ENCODE measurements around the gene CSTF1.

The CSTF1 gene

GRCh38 chr20:56392132-56392880 lies at the start of gene CSTF1, which contains the start of gene AURKA:
Gene CSTF1, plus strand, starts transcription at chr20:56392645. Its CDS starts 2,908 bp downstream, at chr20:56395553.
Gene AURKA, minus strand, starts transcription at chr20:56392215. Its CDS starts 4,018 bp downstream, at chr20:56388197.
- peak; percentile 99 for DNase-seq

GRCh38 chr20:56342783-56343182 lies 49.7 kb upstream of the CSTF1 start:
- no peak for DNase-seq

GRCh38 chr20:56343861-56344381 lies 48.5 kb upstream of the CSTF1 start:
- DNase-seq = peak; percentile 24

DNA sequence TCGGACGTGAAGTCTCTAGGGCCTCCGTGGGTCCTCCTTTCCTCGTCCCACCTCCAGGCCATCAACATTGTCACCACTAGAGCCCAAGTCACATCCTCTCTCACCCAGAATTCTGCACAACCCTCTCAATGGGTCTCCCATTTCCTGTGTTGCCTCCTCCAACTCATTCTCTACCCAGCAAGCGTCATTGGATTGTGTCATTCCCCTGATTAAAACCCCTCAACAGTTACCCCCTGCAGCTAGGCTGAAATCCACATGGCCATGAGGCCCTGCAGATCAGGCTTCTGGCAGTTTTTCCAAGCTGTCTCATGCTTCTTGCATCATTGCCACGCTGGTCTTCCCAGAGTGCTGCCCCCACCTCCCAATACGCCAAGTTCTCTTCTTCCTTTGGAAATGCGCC lies 46.5 kb upstream of the CSTF1 start:
- no peak for DNase-seq

DNA sequence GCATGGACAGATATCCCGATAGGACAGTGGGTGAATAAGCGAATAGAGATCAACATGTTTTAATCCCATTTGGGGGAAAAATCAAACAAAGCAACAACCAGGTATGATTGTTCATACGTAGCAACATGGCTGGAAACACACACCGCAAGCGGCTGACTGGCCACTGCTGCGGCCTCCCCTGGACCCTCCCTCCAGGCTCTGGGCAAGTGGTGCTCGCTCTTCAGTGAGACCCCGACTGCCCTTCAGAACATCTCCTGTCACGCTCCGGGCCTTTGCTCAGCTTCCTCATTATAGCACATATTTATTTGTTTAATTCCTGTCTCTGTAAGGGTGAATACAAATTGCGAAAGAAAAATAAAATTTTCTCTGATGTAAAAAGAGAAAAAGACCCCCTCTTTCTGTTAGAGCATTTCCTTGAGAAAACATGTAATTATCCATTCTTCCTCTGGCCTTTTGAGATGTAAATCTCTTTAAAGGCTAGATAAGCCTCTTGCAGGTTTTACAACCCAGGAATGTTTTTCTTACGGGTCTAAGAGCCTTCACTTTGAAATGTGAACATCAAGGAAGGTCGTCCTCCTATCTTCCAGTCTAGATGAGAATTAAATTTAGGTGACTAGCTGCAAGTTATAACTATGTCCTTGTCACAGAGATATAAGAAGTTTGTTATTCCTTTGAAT lies 44.7 kb upstream of the CSTF1 start:
- DNase-seq = no peak

DNA sequence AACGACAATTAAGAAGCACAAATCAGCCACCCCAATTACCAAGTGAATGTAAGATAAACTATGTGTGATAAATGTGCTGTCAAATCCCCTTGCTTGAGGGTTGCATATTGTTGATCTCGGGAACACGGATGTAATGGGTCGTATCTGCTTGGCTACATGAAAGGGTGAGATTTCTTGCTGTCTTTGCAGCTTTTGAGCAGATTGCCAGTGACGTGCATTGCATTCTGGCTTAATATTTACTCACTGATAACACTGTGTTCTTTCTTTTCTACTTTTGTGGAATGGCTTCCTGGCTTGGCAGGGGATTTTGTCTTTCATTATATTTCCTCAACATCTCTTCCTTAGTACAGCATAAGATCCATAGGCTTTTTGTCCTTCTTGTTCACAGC lies 44.1 kb upstream of the CSTF1 start:
- peak; percentile 12 for DNase-seq

DNA sequence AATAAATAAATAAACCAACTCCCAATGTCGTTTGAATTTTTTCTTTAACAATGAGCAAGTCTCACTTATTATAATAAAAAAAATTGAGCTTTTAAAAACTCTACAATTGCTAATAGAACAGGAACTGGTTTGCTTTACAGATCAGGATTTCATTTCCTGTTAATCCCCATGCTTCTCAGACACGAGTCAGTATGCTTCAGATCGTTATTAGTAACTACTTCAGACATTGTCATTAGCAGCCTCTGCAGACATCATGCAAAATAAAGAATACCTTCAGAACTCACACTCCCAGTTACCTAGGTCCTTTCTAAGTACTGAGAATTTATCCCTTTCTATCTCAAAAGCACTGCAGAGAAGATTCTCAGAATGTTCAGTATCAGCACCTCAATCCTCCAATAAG lies 43.7 kb upstream of the CSTF1 start:
- DNase-seq = no peak

DNA sequence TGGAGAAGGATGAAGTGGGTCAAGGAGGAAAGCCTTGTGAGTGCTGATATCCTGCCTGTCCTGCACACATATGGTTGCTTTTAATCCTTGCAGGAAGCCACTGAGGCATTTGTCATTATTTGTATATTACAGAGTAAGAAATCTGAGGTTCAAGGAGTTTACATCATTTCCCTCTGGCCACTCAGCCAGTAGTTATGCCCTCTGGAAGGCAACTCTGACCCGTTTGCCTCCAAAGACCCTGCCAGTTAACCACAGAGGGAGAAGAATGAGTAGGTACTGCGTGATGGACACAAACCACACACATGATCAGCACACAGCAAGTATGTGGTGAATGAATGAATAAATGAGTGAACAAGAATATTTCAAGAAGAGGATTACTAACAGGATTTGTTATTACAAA lies 41.6 kb upstream of the CSTF1 start:
- DNase-seq = no peak

DNA sequence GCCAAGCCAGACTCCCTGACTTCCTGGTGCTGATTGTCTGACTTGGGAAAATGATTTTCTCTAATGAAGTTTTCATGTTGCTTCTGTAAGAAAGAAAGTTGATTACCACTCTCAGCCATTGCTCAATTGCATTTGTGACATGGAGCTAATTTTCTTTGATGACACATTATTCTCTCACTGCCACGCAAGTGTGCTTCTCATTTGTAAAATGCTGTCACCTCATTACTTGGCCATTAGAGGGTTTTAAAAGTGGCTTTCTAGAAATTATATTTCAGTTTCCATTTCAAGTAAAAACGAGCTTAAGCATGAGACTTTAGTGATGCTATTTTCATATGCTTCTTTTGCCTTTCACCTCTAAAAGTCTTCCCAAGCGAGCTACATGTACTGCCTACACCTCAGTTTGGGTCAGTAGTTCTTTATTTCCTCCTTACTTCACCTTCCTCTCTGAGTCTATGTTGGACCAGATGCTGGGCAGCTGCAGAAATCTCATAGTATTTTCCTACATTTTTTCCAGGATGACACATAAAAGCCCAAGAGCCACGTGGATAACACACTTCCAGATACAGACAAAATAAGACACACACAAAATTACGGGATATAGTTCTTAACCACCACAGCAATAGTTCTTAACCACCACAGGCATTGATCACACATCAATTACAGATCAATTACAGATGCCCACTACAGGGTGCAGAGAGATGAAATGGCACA lies 39.9 kb upstream of the CSTF1 start:
- no peak for DNase-seq

DNA sequence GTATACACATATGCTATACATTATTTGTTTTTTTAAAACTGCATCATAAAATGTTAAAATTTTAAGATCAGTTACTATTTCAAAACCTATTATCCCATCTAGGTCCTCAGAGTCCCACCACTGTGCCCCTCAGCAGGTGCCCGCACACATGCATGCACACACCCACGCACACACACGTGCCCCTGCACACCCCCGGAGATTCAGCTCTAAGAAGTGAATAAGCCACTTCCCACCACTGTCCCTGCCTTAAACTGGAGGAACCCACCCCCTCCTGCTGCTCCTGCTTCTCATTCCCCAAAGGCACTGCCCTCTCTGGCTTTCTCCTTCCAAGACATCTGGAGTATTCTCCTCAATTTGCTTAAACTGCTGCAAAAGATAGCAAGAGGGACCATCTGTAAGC lies 39.1 kb upstream of the CSTF1 start:
- DNase-seq = no peak

GRCh38 chr20:56358070-56358469 lies 34.4 kb upstream of the CSTF1 start:
- peak; percentile 22 for DNase-seq

DNA sequence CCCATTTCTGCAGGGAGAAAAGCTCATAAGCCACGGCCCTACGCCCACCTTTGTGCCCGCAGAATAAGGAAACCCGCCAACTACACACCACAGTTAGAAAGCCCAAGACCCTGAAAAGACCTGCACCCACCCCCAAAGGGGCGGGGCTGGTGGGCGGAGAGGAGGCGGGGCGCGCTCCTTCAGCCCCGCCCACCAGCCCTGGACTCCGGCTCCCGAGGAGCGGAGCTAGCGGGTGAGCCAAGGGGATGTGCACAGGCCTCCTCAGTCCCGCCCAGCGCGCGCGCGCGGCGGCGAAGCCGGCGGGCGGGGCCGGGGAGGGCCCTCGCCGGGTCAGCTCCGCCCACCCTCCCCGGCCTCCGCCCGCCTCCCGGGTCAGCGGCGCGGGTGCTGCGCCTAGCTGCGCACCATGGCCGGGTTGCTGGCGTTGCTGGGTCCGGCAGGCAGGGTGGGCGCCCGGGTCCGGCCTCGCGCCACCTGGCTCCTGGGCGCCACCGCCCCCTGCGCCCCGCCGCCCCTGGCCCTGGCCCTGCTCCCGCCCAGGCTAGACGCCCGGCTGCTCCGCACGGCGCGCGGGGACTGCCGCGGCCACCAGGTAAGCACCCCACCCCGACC lies 33.7 kb upstream of the CSTF1 start, which contains the start of gene FAM210B:
Gene FAM210B (plus strand): TSS at position 375 of the 612 bp plus-strand sequence. CDS start 32 bp downstream, at position 407.
- DNase-seq = peak; percentile 94

DNA sequence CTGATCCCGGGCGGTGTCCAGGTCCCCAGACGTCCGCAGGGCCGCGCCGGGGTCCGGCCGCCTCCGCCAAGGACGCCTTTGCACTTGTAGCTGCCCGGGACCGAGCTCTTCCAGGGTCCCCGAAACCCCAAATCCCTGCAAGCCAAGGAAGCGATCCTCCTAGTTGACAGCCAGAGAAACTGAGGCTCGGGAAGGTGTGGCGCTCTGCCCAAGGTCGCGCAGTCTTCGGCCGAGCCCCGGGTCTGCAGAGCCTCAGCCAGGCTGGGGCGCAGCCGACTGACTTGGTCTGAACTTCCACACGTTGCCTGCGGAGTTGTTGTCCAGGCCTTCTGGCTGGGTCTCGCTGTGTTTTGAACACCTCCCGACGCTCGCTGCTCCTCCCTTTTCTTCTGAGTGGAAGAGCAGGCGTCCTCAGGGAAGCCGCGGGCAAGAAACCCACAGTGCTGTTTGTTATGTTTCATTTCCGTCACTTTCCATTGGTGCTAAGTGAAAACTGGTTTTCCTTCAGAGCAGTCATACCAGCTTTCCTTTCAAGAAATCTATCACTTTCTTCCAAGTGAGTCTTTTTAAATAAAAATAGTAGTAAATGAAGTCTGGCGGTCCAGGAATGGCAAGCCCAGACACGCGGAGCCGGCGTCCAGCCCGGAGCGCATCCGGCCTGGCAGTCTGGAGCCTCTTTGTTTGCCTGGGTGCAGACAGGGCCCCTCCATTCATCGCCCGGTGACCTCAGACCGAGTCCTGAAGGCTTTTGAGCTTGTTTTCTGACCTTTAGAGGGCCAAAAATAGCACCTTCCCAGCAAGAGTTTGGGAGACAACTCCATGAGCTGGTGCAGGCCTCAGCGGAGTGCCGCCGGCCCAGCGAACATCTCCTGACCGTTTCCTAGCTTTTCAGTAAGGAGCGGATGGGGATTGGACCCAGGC lies 33.0 kb upstream of the CSTF1 start:
- peak; percentile 54 for DNase-seq

DNA sequence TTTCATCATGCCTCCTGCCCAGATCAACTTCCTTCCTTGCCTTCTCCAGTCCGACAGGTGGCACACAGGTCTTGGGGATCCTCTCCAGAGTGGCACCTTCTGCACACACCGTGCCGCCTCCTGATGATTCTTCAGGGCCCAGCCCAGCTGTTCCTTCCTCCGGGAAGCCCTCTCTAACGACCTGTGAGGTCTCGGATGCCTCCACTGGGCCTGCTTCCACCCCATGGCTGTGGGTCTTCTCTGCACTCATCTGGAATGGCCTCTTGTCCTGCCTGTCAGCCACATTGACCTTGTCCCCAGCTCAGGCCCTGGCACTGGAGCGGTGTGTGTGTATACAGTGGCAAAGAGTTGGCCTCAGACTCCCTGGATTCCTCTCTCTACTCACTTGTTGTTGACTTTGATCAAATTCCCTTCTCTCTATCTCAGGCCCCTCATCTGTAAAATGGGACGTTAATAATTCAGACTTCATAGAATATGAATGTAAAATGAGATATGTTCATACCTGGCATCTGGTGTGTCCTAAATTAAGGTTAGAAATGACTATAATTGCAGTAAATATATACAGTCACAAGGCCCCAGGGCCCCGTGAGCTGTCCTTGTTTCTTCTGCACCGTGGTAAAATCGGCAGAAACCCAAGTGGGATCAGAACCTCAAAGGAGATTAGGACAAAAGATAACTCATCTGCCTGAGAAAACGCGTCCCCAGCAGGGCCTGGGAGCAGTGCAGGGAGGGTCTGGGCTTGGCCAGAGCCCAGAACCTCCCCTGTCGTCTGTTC lies 32.1 kb upstream of the CSTF1 start:
- DNase-seq = no peak

GRCh38 chr20:56360908-56361205 lies 31.6 kb upstream of the CSTF1 start:
- DNase-seq = no peak

- DNase-seq = no peak
Observed at GRCh38 chr20:56361900-56362299, 30.5 kb upstream of the CSTF1 start.

DNA sequence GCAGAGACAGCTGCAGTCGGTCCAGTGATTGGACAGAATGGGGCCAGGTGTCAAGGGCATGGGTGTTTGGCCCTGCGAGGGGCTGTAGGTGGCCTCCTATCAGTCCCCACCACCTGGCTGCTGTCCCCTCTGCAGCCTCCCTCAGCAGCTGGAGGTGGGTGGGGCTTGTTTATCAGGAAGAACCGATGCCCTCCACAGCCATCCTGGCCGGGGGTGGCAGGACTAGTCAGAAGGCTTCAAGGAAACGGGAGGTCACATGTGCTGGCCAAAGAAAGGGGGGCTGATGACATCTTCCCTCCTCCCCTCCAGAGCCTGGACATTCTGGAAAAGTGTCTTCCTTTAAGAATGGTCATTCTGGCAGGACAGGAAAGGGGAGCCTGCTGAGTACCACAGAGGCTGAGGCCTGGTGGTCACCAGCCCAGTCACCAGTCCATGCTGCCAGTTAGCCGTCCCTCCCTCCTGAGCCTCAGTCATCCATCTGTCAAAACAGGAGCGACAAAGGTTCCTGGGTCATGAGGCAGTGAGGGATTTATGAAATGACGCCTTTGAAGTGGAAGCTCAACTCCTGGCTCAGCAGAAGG lies 29.5 kb upstream of the CSTF1 start:
- peak; percentile 12 for DNase-seq

DNA sequence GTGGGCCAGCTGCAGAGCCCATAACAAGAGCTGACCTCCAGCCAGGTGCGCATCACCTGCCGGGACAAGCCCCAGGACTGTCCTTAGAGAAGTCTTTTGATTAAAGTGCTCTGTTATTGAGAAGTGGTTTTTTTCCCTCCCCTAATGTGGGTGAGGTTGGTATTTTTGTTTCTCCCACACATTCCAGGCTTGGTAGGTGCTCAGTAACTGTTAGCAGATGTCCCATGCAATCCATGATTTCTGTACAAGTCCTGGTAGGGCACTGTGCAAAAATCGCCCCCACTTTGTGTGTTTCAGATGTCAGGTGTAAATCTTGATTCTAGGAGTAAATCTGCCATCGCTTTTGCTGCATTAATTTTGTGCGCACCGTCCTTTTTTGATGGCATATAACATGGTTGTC lies 29.0 kb upstream of the CSTF1 start:
- no peak for DNase-seq

GRCh38 chr20:56368351-56369134 lies 23.9 kb upstream of the CSTF1 start:
- DNase-seq = no peak

DNA sequence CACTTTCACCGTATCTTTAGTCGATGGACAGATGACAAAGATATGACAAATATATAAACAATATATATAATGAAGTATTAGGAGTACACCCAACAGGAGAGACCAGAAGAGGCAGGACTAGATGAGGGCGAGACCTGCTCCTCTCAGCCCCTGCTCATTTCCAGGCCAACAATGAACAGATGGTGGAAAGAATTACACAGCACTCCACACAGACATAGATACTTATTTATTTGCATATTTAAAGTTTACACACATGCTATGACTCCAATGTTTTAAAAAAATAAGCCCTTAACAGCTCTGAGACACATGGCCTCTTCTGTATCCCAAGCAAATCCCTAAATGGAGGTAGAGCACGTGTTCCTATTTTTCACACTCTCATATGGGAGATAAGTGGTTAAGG lies 23.3 kb upstream of the CSTF1 start:
- DNase-seq = no peak

Data from DMS53 (cell line).